HL-60 (cell line): ENCODE results near the gene BECN2.

Source experiments
- DNase-seq, 2 experiments: peaks; one replicate each; pipeline ENCODE4 v3.0.0-alpha.2; 2010 to 2020; ENCODE audit warnings: low read depth in 1 of 2, low spot score in 1 of 2
- H3K27ac ChIP-seq: fragments of 250-450 bp; sonication (Bioruptor Pico); replicated peaks from 2 replicates; pipeline ENCODE4 v1.5.1; 2020; ENCODE audit warnings: mild to moderate bottlenecking, moderate library complexity
- H3K27me3 ChIP-seq: fragments of 250-450 bp; sonication (Bioruptor Pico); 2 replicates; pipeline ENCODE4 v1.5.1; 2021; ENCODE audit warnings: mild to moderate bottlenecking, moderate library complexity; ENCODE audit not compliant: insufficient read depth, poor library complexity, severe bottlenecking
- H3K4me3 ChIP-seq: replicated peaks from 2 replicates; pipeline ENCODE4 v1.5.1; 2011; ENCODE audit warnings: mild to moderate bottlenecking, control low read depth, low read length; ENCODE audit not compliant: insufficient read depth
- GABPA ChIP-seq: IDR thresholded peaks from 2 replicates; pipeline ENCODE4 v1.6.1; 2012; ENCODE audit warnings: low read depth
- POLR2AphosphoS5 ChIP-seq: IDR thresholded peaks from 2 replicates; pipeline ENCODE4 v1.6.1; 2012; ENCODE audit warnings: low read depth
- SPI1 ChIP-seq: IDR thresholded peaks from 2 replicates; pipeline ENCODE4 v1.6.1; 2012; ENCODE audit warnings: low read depth, mild to moderate bottlenecking, borderline replicate concordance
- TF ChIP-seq, protein P1 (sequence below): IDR thresholded peaks from 2 replicates; pipeline ENCODE4 v1.6.1; 2012; ENCODE audit warnings: low read depth; ENCODE audit not compliant: insufficient replicate concordance
- TF ChIP-seq, protein P2 (sequence below): IDR thresholded peaks from one replicate; pipeline ENCODE4 v1.5.1; 2011; ENCODE audit warnings: low read length, control low read depth, inconsistent platforms; ENCODE audit not compliant: insufficient read depth

Gene BECN2

DNA sequence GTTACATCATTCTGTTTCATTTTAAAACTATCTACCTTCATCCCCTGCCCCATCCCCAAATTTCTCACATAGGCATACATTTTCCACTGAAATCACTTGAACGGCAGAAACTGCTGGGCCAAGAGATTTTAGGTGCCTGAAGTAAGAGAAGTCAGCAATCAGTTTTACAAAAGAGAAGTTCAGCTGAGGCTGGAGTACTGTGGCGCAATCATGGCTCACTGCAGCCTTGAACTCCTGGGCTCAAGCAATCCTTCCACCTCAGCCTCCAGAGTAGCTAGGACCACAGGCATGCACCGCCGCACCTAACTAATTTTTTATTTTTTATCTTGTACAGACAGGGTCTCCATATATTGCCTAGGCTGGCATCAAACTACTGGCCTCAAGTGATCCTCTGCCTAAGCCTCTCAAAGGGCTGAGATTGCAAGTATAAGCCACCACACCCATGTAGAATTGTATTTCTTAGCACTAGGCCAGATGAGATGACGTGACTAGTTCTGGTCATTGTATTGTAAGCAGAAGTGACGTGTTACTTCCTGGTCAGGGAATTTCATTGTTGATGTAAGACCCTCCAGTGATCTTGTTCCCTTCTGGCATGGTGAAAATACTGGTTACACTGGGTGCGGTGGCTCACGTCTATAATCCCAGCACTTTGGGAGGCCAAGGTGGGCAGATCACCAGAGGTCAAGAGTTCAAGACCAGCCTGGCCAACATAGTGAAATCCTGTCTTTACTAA is 7.1 kb downstream of the BECN2 start:
- DNase-seq, result peak in 1 of 2 experiments; percentile 60
- no peak overlapping the region for H3K4me3 ChIP-seq
- no peak overlapping the region for H3K27ac ChIP-seq
- H3K27me3 ChIP-seq, result no peaks in the 10 kb centered on the region
- TF ChIP-seq SPI1, result no peak; the same call in 1 of the 2 replicates
- TF ChIP-seq GABPA, result no peak
- TF ChIP-seq, protein P1, sequence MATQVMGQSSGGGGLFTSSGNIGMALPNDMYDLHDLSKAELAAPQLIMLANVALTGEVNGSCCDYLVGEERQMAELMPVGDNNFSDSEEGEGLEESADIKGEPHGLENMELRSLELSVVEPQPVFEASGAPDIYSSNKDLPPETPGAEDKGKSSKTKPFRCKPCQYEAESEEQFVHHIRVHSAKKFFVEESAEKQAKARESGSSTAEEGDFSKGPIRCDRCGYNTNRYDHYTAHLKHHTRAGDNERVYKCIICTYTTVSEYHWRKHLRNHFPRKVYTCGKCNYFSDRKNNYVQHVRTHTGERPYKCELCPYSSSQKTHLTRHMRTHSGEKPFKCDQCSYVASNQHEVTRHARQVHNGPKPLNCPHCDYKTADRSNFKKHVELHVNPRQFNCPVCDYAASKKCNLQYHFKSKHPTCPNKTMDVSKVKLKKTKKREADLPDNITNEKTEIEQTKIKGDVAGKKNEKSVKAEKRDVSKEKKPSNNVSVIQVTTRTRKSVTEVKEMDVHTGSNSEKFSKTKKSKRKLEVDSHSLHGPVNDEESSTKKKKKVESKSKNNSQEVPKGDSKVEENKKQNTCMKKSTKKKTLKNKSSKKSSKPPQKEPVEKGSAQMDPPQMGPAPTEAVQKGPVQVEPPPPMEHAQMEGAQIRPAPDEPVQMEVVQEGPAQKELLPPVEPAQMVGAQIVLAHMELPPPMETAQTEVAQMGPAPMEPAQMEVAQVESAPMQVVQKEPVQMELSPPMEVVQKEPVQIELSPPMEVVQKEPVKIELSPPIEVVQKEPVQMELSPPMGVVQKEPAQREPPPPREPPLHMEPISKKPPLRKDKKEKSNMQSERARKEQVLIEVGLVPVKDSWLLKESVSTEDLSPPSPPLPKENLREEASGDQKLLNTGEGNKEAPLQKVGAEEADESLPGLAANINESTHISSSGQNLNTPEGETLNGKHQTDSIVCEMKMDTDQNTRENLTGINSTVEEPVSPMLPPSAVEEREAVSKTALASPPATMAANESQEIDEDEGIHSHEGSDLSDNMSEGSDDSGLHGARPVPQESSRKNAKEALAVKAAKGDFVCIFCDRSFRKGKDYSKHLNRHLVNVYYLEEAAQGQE, result no peak

DNA sequence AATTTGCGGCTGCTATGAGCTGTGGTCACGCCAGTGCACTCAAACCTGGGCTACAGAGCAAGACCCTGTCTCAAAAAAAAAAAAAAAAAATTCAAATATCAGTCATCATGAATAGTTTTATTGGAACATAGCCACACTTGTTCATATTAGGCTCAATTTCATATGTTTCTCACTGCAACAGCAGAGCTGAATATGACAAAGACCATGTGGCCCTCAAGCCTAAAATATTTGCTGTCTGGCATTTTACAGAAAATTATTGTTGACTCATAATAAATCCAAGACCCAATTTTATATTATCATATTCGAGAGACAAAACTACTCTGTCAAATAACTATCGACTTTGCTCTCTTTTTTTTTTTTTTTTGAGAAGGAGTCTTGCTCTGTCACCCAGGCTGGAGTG is 11.0 kb downstream of the BECN2 start:
- DNase-seq, result no peak
- no peak overlapping the region for H3K27ac ChIP-seq
- H3K4me3 ChIP-seq, result no peak overlapping the region
- TF ChIP-seq, protein P1, result no peak
- TF ChIP-seq GABPA (no peak), SPI1 (no peak), POLR2AphosphoS5 (no peak)
- TF ChIP-seq, protein P2, sequence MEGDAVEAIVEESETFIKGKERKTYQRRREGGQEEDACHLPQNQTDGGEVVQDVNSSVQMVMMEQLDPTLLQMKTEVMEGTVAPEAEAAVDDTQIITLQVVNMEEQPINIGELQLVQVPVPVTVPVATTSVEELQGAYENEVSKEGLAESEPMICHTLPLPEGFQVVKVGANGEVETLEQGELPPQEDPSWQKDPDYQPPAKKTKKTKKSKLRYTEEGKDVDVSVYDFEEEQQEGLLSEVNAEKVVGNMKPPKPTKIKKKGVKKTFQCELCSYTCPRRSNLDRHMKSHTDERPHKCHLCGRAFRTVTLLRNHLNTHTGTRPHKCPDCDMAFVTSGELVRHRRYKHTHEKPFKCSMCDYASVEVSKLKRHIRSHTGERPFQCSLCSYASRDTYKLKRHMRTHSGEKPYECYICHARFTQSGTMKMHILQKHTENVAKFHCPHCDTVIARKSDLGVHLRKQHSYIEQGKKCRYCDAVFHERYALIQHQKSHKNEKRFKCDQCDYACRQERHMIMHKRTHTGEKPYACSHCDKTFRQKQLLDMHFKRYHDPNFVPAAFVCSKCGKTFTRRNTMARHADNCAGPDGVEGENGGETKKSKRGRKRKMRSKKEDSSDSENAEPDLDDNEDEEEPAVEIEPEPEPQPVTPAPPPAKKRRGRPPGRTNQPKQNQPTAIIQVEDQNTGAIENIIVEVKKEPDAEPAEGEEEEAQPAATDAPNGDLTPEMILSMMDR, result no peak
- no peaks in the 10 kb centered on the region for H3K27me3 ChIP-seq

DNA sequence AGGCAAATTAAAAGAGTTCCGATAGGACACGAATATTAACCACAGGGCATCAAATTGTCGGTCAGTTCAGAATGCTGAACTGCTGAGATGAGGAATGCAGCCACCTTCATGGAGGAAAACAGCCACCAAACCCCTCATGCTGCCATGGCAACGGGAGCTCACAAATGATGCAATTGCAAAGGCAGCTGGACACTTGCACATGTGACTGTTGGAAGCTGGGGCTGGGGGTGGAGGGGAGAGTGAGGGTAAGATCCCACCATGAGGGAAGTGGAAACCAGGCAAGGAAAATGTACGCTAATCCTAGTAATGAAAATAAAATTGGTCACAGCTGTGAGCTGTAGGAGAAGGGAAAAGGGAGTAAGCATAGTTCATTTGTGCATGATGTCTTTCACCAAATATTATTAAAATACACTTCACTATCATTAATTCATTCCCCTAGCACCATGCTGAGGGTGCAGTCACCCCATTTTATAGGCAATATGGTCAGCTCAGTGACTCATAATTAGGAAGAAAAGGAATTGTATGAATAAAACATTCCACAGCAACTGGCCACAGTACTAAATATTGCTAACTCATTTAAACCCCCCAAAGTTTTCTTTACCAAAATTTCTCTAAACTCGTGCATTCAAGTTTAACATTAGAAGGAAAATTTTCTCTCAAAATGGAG is 15.3 kb downstream of the BECN2 start:
- no peak for DNase-seq
- Histone ChIP-seq H3K27ac (no peak overlapping the region), H3K27me3 (no peaks in the 10 kb centered on the region), H3K4me3 (no peak overlapping the region)
- TF ChIP-seq, protein P2, result no peak
- TF ChIP-seq GABPA (no peak), POLR2AphosphoS5 (no peak), SPI1 (no peak)
- TF ChIP-seq, protein P1, result no peak
